ENCODE results near the gene INO80.
"Not testable (repeated sequence)": the region's sequence is repeated elsewhere in the genome, so short reads cannot be mapped to it uniquely, and the experiment has no call there.

The INO80 gene

GRCh38 chr15:41116962-41117252 is 827 bp upstream of the INO80 start:
- no peak for DNase-seq

- DNase-seq: peak; percentile 80
Measured at GRCh38 chr15:41115652-41116115, 396 bp downstream of the INO80 start.

GRCh38 chr15:41115161-41115651 is 874 bp downstream of the INO80 start:
- DNase-seq: no peak

GRCh38 chr15:41106947-41107346 is 9.1 kb downstream of the INO80 start:
- DNase-seq: no peak

- no peak for DNase-seq
Measured at GRCh38 chr15:41105348-41106334, 10.4 kb downstream of the INO80 start.

GRCh38 chr15:41104234-41104633 is 11.8 kb downstream of the INO80 start:
- no peak for DNase-seq

- DNase-seq: no peak
Measured at GRCh38 chr15:41102854-41103253, 13.2 kb downstream of the INO80 start.

- DNase-seq: no peak
Measured at GRCh38 chr15:41096178-41096577, 19.9 kb downstream of the INO80 start.

- no peak for DNase-seq
Measured at GRCh38 chr15:41085029-41085428, 31.1 kb downstream of the INO80 start.

- no peak for DNase-seq
Measured at GRCh38 chr15:41080144-41080543, 35.9 kb downstream of the INO80 start.

- no peak for DNase-seq
Measured at GRCh38 chr15:41079717-41080116, 36.4 kb downstream of the INO80 start.

- DNase-seq: not testable (repeated sequence)
Measured at GRCh38 chr15:41078879-41079278, 37.2 kb downstream of the INO80 start.

- DNase-seq: no peak
Measured at GRCh38 chr15:41078125-41078524, 38.0 kb downstream of the INO80 start.

- no peak for DNase-seq
Measured at GRCh38 chr15:41073028-41073427, 43.1 kb downstream of the INO80 start.

GRCh38 chr15:41072013-41072412 is 44.1 kb downstream of the INO80 start:
- no peak for DNase-seq

- no peak for DNase-seq
Measured at GRCh38 chr15:41066516-41066915, 49.6 kb downstream of the INO80 start.

- no peak for DNase-seq
Measured at GRCh38 chr15:41061667-41062066, 54.4 kb downstream of the INO80 start.

- DNase-seq: no peak
Measured at GRCh38 chr15:41060505-41060904, 55.6 kb downstream of the INO80 start.

GRCh38 chr15:41056810-41057209 is 59.3 kb downstream of the INO80 start:
- no peak for DNase-seq

- DNase-seq: no peak
Measured at GRCh38 chr15:41055706-41056105, 60.4 kb downstream of the INO80 start.

- DNase-seq: no peak
Measured at GRCh38 chr15:41051139-41051538, 64.9 kb downstream of the INO80 start.

GRCh38 chr15:41048852-41049251 is 67.2 kb downstream of the INO80 start:
- no peak for DNase-seq

GRCh38 chr15:41048397-41048796 is 67.7 kb downstream of the INO80 start:
- no peak for DNase-seq

- DNase-seq: no peak
Measured at GRCh38 chr15:41047474-41047873, 68.6 kb downstream of the INO80 start.
